Stomach (tissue), 9 donors: ENCODE measurements around the gene COPB1. TPM values are rescaled to one million over a fixed set of nuclear protein-coding genes. Genes with fewer than 3 reads are reported as not detected.

Experiments
- DNase-seq, 2 donors: peaks; one replicate each; pipeline versions ENCODE4 v3.0.0 to v3.0.0-alpha.2; 2013 to 2019
- H3K27ac ChIP-seq, 5 donors: fragments of 200-600 bp in 4 of 5; sonication (generic) in 4 of 5; one replicate each; pipeline ENCODE4 v1.5.1; 2013 to 2019; ENCODE audit warnings: mild to moderate bottlenecking in 1 of 5, moderate library complexity in 1 of 5
- H3K27me3 ChIP-seq, 3 donors: fragments of 200-600 bp; sonication (generic); one replicate each; pipeline ENCODE4 v1.5.1; 2017 to 2019; ENCODE audit warnings: mixed run types in 1 of 3
- H3K36me3 ChIP-seq, 4 donors: fragments of 200-600 bp; sonication (generic); 1 replicate in 3 of 4; 2 replicates in 1 of 4; pipeline ENCODE4 v1.5.1; 2016 to 2019
- H3K4me1 ChIP-seq, 4 donors: fragments of 200-600 bp; sonication (generic); one replicate each; pipeline ENCODE4 v1.5.1; 2016 to 2019
- H3K4me3 ChIP-seq, 4 donors: fragments of 200-600 bp; sonication (generic) in 3 of 4; one replicate each; pipeline ENCODE4 v1.5.1; 2016 to 2019; ENCODE audit warnings: mild to moderate bottlenecking in 1 of 4
- H3K9me3 ChIP-seq, 4 donors: fragments of 200-600 bp; sonication (generic); one replicate each; pipeline ENCODE4 v1.5.1; 2016 to 2019
- CTCF ChIP-seq, 7 experiments: fragments of 450-650 bp in 4 of 7; fragments of 200-600 bp in 3 of 7; sonication (generic) in 3 of 7; IDR thresholded peaks; one replicate each; pipeline ENCODE4 v1.5.1; 2016 to 2019; ENCODE audit warnings: antibody characterized with exemption in 7 of 7, control low read depth in 2 of 7, mild to moderate bottlenecking in 1 of 7
- EP300 ChIP-seq: sonication (generic); formaldehyde crosslinking; IDR thresholded peaks from one replicate; pipeline ENCODE4 v1.6.1; 2017; ENCODE audit warnings: antibody characterized with exemption
- POLR2A ChIP-seq, 4 donors: fragments of 450-650 bp; IDR thresholded peaks; one replicate each; pipeline ENCODE4 v1.6.1; 2016; ENCODE audit warnings: antibody characterized with exemption in 4 of 4, control low read depth in 2 of 4, mild to moderate bottlenecking in 1 of 4, moderate library complexity in 1 of 4
- POLR2AphosphoS5 ChIP-seq, 3 donors: sonication (generic); formaldehyde crosslinking; IDR thresholded peaks; one replicate each; pipeline ENCODE4 v1.6.1; 2016; ENCODE audit warnings: antibody characterized with exemption in 3 of 3
- WGBS, 5 donors: extraction: QIAGEN DNeasy Blood & Tissue Kit in 3 of 5; methylation state at CpG; one replicate each; pipeline versions ENCODE4 v1.1.5 to v1.1.7; 2013 to 2018; 5-methylcytosine and 5-hydroxymethylcytosine counted together
- intact Hi-C: fragments of 100-400 bp; cut with DNase I; formaldehyde crosslinking; loops from one replicate; pipeline ENCODE4 v1.15.1; 2023; ENCODE audit warnings: low total_unique reads
- polyA plus RNA-seq, 3 donors: library from polyadenylated mRNA; stranded (reverse); fragments of 200-250 nt; gene quantifications; one replicate each; pipeline ENCODE4 v1.2.3, GENCODE V29; 2013
- total RNA-seq, 5 donors: library from RNA; depleted of rRNA; stranded (reverse); fragments of >200 nt; gene quantifications; one replicate each; pipeline versions ENCODE4 v1.1.0 to v1.2.3, GENCODE V29; 2014 to 2016
- donor health status: healthy with polysubstance abuse.
- donor health status: Bipolar disorder and iron deficiency.
- donor health status: healthy.

The COPB1 gene
- total and polyA plus RNA-seq, 8 donors: 36.8 to 196 (median 47.9) TPM

GRCh38 chr11:14499178-14499559 is 442 bp downstream of the COPB1 start:
- Histone ChIP-seq H3K4me3 (peak overlapping the region; percentile 78 to 94 (median 84)), H3K27ac (peak overlapping the region; percentile 89 to 94 (median 92)), H3K27me3 (no peaks in the 10 kb centered on the region), H3K4me1 (peaks cover 8 to 54% (median 36%) of the 10 kb centered on the region in 4 donors), H3K9me3 (no peaks in the 10 kb centered on the region), H3K36me3 (peaks cover 11 to 50% (median 48%) of the 10 kb centered on the region in 4 donors)
- intact Hi-C loops: no loop called here
- 0 to 2% (median 0%) methylated on average over 13 to 19 of the region's 19 CpGs for WGBS, 5 donors
- TF ChIP-seq POLR2AphosphoS5 (IDR thresholded peaks at IDR 0.05) (no peak), EP300 (no peak), POLR2A (IDR thresholded peaks at IDR 0.05) (no peak), CTCF (IDR thresholded peaks at IDR 0.05) (no peak)
- DNase-seq: peak; percentile 42 to 79

- H3K36me3 ChIP-seq: peaks cover 73 to 100% (median 100%) of the 10 kb centered on the region in 4 donors
- WGBS, 5 donors: 87 to 94% (median 91%) methylated on average over 3 of the region's 3 CpGs
Observed at GRCh38 chr11:14480716-14481115, 18.9 kb downstream of the COPB1 start.

GRCh38 chr11:14471127-14471526 is 28.5 kb downstream of the COPB1 start:
- Histone ChIP-seq H3K27me3 (no peaks in the 10 kb centered on the region), H3K36me3 (peaks cover 58 to 100% (median 99%) of the 10 kb centered on the region in 4 donors), H3K4me3 (no peak overlapping the region), H3K9me3 (no peaks in the 10 kb centered on the region), H3K27ac (peak overlapping the region in 1 of 5 donors; percentile 76), H3K4me1 (peaks cover 0 to 24% (median 8%) of the 10 kb centered on the region in 4 donors)
- no peak for DNase-seq
- no peak for TF ChIP-seq EP300
- no peak for TF ChIP-seq CTCF (IDR thresholded peaks at IDR 0.05)
- no peak for TF ChIP-seq POLR2AphosphoS5 (IDR thresholded peaks at IDR 0.05)
- no peak for TF ChIP-seq POLR2A (IDR thresholded peaks at IDR 0.05)
- intact Hi-C loops: no loop called here
- WGBS, 5 donors: 19 to 66% (median 36%) methylated on average over 1 of the region's 1 CpG

More at GRCh38 chr11:14480716-14481115, 18.9 kb downstream of the COPB1 start:
- Histone ChIP-seq H3K27ac (no peak overlapping the region), H3K4me3 (no peak overlapping the region), H3K27me3 (no peaks in the 10 kb centered on the region), H3K4me1 (no peaks in the 10 kb centered on the region), H3K9me3 (no peaks in the 10 kb centered on the region)
- TF ChIP-seq POLR2AphosphoS5 (IDR thresholded peaks at IDR 0.05) (no peak), POLR2A (IDR thresholded peaks at IDR 0.05) (no peak), EP300 (no peak), CTCF (IDR thresholded peaks at IDR 0.05) (no peak)
- DNase-seq: no peak
- intact Hi-C loops: no loop called here

GRCh38 chr11:14463623-14464022 is 36.0 kb downstream of the COPB1 start:
- Histone ChIP-seq H3K27ac (no peak overlapping the region), H3K27me3 (no peaks in the 10 kb centered on the region), H3K4me3 (no peak overlapping the region), H3K9me3 (no peaks in the 10 kb centered on the region), H3K36me3 (peaks cover 87 to 100% (median 100%) of the 10 kb centered on the region in 4 donors), H3K4me1 (peaks cover 0 to 9% (median 0%) of the 10 kb centered on the region in 4 donors)
- WGBS, 5 donors: 77 to 91% (median 84%) methylated on average over 2 of the region's 2 CpGs
- TF ChIP-seq CTCF (IDR thresholded peaks at IDR 0.05) (no peak), EP300 (no peak), POLR2AphosphoS5 (IDR thresholded peaks at IDR 0.05) (no peak), POLR2A (IDR thresholded peaks at IDR 0.05) (no peak)
- no peak for DNase-seq
- intact Hi-C loops: no loop called here
